Smooth muscle cell (in vitro differentiated cells): ENCODE measurements around the gene FILIP1. TPM values are rescaled to one million over a fixed set of nuclear protein-coding genes. Genes with fewer than 3 reads are reported as not detected.

Source experiments
- DNase-seq: peaks from one replicate; lab custom pipeline; 2025; ENCODE audit not compliant: unreplicated experiment; lab: John Stamatoyannopoulos, UW
- H2AFZ ChIP-seq: fragments of 200-600 bp; sonication (generic); 2 replicates; pipeline ENCODE4 v1.6.0; 2016; ENCODE audit warnings: antibody characterized with exemption, low read depth, mild to moderate bottlenecking
- H3F3A ChIP-seq: fragments of 200-600 bp; sonication (generic); 2 replicates; pipeline ENCODE4 v1.6.0; 2017; ENCODE audit warnings: antibody characterized with exemption, low read depth
- H3K27ac ChIP-seq: fragments of 200-600 bp; sonication (generic); 2 replicates; pipeline ENCODE4 v1.5.1; 2016; ENCODE audit warnings: low read depth, mild to moderate bottlenecking
- H3K27me3 ChIP-seq: fragments of 200-600 bp; sonication (generic); 2 replicates; pipeline ENCODE4 v1.6.1; 2016; ENCODE audit warnings: low read depth, mild to moderate bottlenecking
- H3K36me3 ChIP-seq: fragments of 200-600 bp; sonication (generic); 2 replicates; pipeline ENCODE4 v1.5.1; 2016; ENCODE audit warnings: low read depth
- H3K4me1 ChIP-seq: fragments of 200-600 bp; sonication (generic); 2 replicates; pipeline ENCODE4 v1.5.1; 2016; ENCODE audit warnings: low read depth
- H3K4me2 ChIP-seq: fragments of 200-600 bp; sonication (generic); 2 replicates; pipeline ENCODE4 v1.6.0; 2016; ENCODE audit warnings: mild to moderate bottlenecking
- H3K4me3 ChIP-seq: fragments of 200-600 bp; sonication (generic); 2 replicates; pipeline ENCODE4 v1.5.1; 2016; ENCODE audit warnings: mild to moderate bottlenecking
- H3K79me2 ChIP-seq: fragments of 200-600 bp; sonication (generic); 2 replicates; pipeline ENCODE4 v1.6.0; 2016; ENCODE audit warnings: low read depth, mild to moderate bottlenecking
- H3K9ac ChIP-seq: fragments of 200-600 bp; sonication (generic); 2 replicates; pipeline ENCODE4 v1.6.0; 2016; ENCODE audit warnings: low read depth
- H3K9me3 ChIP-seq: fragments of 200-600 bp; sonication (generic); replicated peaks from 2 replicates; pipeline ENCODE4 v1.5.1; 2016; ENCODE audit warnings: low read depth
- H4K20me1 ChIP-seq: fragments of 200-600 bp; sonication (generic); 2 replicates; pipeline ENCODE4 v1.6.0; 2016; ENCODE audit warnings: low read depth
- CTCF ChIP-seq: fragments of 200-600 bp; sonication (generic); IDR thresholded peaks from 2 replicates; pipeline ENCODE4 v1.5.1; 2017; ENCODE audit warnings: borderline replicate concordance, mild to moderate bottlenecking, antibody characterized with exemption; ENCODE audit not compliant: insufficient read depth, poor library complexity, severe bottlenecking
- WGBS: methylation state at CpG from one replicate; pipeline ENCODE4 v1.1.7; 2016; ENCODE audit warnings: low lambda C conversion rate; 5-methylcytosine and 5-hydroxymethylcytosine counted together
- polyA plus RNA-seq: library from polyadenylated mRNA; unstranded; fragments of >200 nt; fragmentation: Nextera tagmentation; extraction: Ambion mirVana; gene quantifications from 2 replicates; pipeline ENCODE4 v1.2.1, GENCODE V29; 2016
- total RNA-seq: library from RNA; depleted of rRNA; stranded (reverse); fragments of >200 nt; gene quantifications from 2 replicates; pipeline ENCODE4 v1.2.3, GENCODE V29; 2014

Gene FILIP1
- total and polyA plus RNA-seq, 2 experiments from 2014 or later, result 3.0 to 3.5 TPM

- 35% methylated on average over 3 of the region's 3 CpGs for WGBS
Observed at GRCh38 chr6:75403563-75404080, 90.0 kb downstream of the FILIP1 start.

GRCh38 chr6:75402296-75402695, 91.3 kb downstream of the FILIP1 start:
- no peak overlapping the region for H3K4me3 ChIP-seq
- H3K9ac ChIP-seq, result no peak overlapping the region
- no peaks in the 10 kb centered on the region for H3K79me2 ChIP-seq
- TF ChIP-seq CTCF, result no peak
- no peaks in the 10 kb centered on the region for H3K27me3 ChIP-seq
- no peak overlapping the region for H3K4me2 ChIP-seq
- H3K9me3 ChIP-seq, result no peaks in the 10 kb centered on the region
- no peaks in the 10 kb centered on the region for H3F3A ChIP-seq
- H3K27ac ChIP-seq, result no peak overlapping the region
- no peak overlapping the region for H2AFZ ChIP-seq
- no peak for DNase-seq
- H3K4me1 ChIP-seq, result no peaks in the 10 kb centered on the region
- WGBS, result 53% methylated on average over 3 of the region's 3 CpGs
- no peaks in the 10 kb centered on the region for H3K36me3 ChIP-seq
- H4K20me1 ChIP-seq, result no peaks in the 10 kb centered on the region

More at GRCh38 chr6:75403563-75404080, 90.0 kb downstream of the FILIP1 start:
- no peaks in the 10 kb centered on the region for H3F3A ChIP-seq
- peak overlapping the region; percentile 24 for H3K4me2 ChIP-seq
- H3K27me3 ChIP-seq, result no peaks in the 10 kb centered on the region
- no peaks in the 10 kb centered on the region for H3K4me1 ChIP-seq
- no peak for TF ChIP-seq CTCF
- H3K79me2 ChIP-seq, result no peaks in the 10 kb centered on the region
- H3K27ac ChIP-seq, result no peak overlapping the region
- H3K9ac ChIP-seq, result no peak overlapping the region
- H3K9me3 ChIP-seq, result no peaks in the 10 kb centered on the region
- no peaks in the 10 kb centered on the region for H3K36me3 ChIP-seq
- no peak overlapping the region for H3K4me3 ChIP-seq
- no peak overlapping the region for H2AFZ ChIP-seq
- DNase-seq, result no peak
- no peaks in the 10 kb centered on the region for H4K20me1 ChIP-seq

GRCh38 chr6:75397656-75398465, 95.7 kb downstream of the FILIP1 start:
- Histone ChIP-seq H3K4me1 (no peaks in the 10 kb centered on the region), H2AFZ (no peak overlapping the region), H3K36me3 (no peaks in the 10 kb centered on the region), H3K27me3 (no peaks in the 10 kb centered on the region), H3K4me3 (no peak overlapping the region), H4K20me1 (no peaks in the 10 kb centered on the region), H3K4me2 (no peak overlapping the region), H3F3A (no peaks in the 10 kb centered on the region), H3K27ac (no peak overlapping the region), H3K9ac (no peak overlapping the region), H3K9me3 (no peaks in the 10 kb centered on the region), H3K79me2 (no peaks in the 10 kb centered on the region)
- no peak for TF ChIP-seq CTCF
- no peak for DNase-seq
- 63% methylated on average over 4 of the region's 4 CpGs for WGBS

GRCh38 chr6:75397171-75397570, 96.4 kb downstream of the FILIP1 start:
- no peaks in the 10 kb centered on the region for H3F3A ChIP-seq
- no peak for DNase-seq

More at GRCh38 chr6:75397171-75397570, 96.4 kb downstream of the FILIP1 start:
- Histone ChIP-seq H3K4me1 (no peaks in the 10 kb centered on the region), H3K79me2 (no peaks in the 10 kb centered on the region), H3K4me3 (no peak overlapping the region), H3K36me3 (no peaks in the 10 kb centered on the region), H3K9ac (no peak overlapping the region), H3K9me3 (no peaks in the 10 kb centered on the region), H3K27ac (no peak overlapping the region), H2AFZ (no peak overlapping the region), H4K20me1 (no peaks in the 10 kb centered on the region), H3K27me3 (no peaks in the 10 kb centered on the region), H3K4me2 (no peak overlapping the region)
- no peak for TF ChIP-seq CTCF
